ENCODE results near the gene WASL.
"Not testable (repeated sequence)": the region's sequence is repeated elsewhere in the genome, so short reads cannot be mapped to it uniquely, and the experiment has no call there.

The WASL gene

DNA sequence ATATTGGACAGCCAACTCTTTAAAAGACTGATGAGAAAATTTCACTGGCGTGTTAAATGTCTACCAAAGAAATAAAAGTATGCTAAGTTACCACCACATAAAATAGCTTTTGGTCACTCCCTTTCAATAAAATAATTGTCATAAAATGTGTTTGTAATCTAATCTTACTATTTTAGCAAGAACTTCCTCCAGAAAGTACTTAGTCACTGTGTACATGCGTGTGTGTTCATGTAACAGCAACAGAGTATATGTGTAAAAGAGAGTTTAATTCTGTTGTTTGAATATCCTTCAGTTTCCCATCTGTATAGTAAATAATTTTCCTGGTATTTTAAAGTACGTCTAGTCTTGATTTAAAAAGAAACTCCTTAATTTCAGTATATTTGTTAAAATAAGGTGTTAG is 35.0 kb upstream of the WASL start:
- TF ChIP-seq, protein P1, sequence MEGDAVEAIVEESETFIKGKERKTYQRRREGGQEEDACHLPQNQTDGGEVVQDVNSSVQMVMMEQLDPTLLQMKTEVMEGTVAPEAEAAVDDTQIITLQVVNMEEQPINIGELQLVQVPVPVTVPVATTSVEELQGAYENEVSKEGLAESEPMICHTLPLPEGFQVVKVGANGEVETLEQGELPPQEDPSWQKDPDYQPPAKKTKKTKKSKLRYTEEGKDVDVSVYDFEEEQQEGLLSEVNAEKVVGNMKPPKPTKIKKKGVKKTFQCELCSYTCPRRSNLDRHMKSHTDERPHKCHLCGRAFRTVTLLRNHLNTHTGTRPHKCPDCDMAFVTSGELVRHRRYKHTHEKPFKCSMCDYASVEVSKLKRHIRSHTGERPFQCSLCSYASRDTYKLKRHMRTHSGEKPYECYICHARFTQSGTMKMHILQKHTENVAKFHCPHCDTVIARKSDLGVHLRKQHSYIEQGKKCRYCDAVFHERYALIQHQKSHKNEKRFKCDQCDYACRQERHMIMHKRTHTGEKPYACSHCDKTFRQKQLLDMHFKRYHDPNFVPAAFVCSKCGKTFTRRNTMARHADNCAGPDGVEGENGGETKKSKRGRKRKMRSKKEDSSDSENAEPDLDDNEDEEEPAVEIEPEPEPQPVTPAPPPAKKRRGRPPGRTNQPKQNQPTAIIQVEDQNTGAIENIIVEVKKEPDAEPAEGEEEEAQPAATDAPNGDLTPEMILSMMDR (IDR thresholded peaks at IDR 0.05; ENCODE audit: control extremely low read depth, extremely low read depth, low read depth, missing control alignments): no peak
- no peak for DNase-seq (ENCODE audit: extremely low spot score)
- CTCF ChIA-PET: interaction anchor here (1.4 to 1.6 kb wide), 2 partner anchors 9 to 14 kb away, joined by 6 read pairs; no protein-coding TSS in a partner anchor
- POLR2A ChIA-PET: no interaction called here

DNA sequence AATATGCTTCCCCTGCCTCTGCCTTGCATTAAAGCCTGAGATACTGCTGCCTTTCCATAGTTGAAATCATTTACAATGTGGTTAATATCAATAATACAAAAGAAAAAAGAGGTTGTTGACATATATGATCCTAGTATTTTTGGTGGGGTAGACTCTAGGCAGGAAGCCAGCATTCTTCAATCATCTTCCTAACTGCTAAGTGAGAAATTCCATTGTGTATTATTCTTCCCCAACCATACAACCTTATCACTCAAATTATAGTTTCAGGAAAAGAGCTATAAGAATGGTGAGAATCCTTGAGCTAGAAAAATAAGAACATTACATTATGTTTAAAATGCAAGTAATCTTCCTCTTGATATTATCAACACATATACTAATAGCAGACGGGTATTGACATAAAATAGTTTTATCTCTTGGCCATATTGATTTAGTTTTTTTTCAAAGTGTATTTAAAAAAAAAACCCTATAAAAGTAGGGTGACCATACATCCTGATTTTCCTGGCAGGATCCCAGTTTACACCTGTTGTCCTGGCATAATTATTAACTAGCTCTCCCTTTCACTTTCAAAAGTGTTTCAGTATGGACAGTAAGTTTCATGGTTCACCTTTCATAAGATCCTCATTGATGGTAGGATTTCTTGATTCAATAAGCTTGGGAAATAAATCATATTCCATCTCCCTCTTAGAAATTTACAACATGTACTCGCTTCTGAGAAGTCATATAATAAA is 33.4 kb upstream of the WASL start:
- POLR2A ChIA-PET: no interaction called here
- CTCF ChIA-PET: interaction anchor here (1.1 to 1.8 kb wide), 5 partner anchors 11 to 90 kb away, joined by 3 to 6 read pairs (median 3); no protein-coding TSS in a partner anchor
- TF ChIP-seq, protein P1 (IDR thresholded peaks at IDR 0.05; ENCODE audit: control extremely low read depth, extremely low read depth, low read depth, missing control alignments): no peak
- no peak for DNase-seq (ENCODE audit: extremely low spot score)

DNA sequence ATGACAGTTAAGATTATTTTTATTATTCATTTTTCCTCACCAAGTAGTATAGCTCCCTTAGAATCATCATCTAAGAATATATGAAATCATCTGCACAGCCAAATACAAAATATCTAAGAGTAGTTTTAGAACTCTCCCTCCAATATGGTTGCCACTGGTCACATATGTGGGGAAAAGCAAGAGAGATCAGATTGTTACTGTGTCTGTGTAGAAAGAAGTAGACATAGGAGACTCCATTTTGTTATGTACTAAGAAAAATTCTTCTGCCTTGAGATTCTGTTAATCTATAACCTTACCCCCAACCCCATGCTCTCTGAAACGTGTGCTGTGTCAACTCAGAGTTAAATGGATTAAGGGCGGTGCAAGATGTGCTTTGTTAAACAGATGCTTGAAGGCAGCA is 31.7 kb upstream of the WASL start:
- CTCF ChIA-PET; DNase-seq (ENCODE audit: extremely low spot score); POLR2A ChIA-PET: not testable (repeated sequence)

DNA sequence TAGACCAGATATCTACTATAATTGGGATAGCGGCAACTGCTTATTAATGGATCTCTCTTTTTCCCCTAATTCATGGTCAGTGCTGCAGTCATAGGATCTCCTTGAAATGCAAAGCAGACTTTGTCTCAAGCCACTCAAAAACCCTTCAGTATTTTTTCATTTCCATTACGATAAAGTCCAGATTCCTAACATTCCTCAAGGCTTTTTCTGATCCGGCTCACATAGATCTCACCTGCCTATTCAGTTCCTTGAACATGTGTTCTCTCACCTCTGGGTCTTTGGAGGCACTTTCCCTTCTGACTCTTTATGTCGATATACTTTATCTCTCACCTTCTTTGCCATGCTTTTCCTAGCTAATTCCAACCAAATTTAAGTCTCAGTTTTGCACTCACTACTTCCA is 25.7 kb upstream of the WASL start:
- CTCF ChIA-PET: interaction anchor here (1.2 to 1.8 kb wide), 3 partner anchors 10 to 15 kb away, joined by 3 to 6 read pairs (median 6); no protein-coding TSS in a partner anchor
- TF ChIP-seq, protein P1 (IDR thresholded peaks at IDR 0.05; ENCODE audit: control extremely low read depth, extremely low read depth, low read depth, missing control alignments): no peak
- POLR2A ChIA-PET: no interaction called here
- no peak for DNase-seq (ENCODE audit: extremely low spot score)

DNA sequence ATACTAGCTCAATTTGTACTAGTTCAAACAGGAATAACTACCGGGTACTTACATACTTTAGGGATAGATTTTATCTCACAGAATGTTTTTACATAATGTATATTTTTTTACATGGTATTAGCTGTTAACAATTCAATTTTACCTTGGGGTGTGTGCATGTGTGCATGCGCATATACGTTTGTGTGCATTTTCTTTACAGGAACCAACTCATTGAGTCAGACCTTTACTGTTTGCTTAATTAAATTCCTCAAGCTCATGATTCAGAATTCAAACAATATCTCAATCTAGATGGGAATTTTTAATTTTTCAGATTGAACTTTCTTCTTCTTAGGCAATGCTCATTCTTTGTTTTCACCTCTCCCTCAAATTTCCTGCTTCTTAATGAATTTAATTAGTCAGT is 24.7 kb upstream of the WASL start:
- TF ChIP-seq, protein P1 (IDR thresholded peaks at IDR 0.05; ENCODE audit: control extremely low read depth, extremely low read depth, low read depth, missing control alignments): no peak
- ChIA-PET CTCF (interaction anchor here (0.8 to 1.2 kb wide), 2 partner anchors 19 to 72 kb away, joined by 3 to 5 read pairs; no protein-coding TSS in a partner anchor), POLR2A (no interaction called here)
- DNase-seq (ENCODE audit: extremely low spot score): no peak

DNA sequence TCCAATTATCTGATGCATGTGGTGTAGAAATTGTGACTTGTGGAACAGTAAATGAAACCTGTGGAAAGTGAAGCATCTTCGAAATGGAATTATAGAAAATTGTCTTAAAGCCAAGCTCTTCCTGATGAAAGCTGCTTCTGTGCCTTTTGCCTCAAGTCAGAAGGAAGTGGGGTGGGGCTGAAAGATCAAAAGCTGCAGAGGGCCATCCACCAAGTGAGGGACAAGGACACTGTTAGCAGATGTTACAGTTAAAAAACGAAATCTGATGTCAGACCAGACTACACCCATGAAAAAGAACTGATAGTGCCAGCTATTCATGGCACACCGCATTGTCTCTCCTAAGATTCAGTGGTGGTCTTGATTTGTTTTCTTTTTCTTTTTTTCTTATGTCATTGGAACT is 23.8 kb upstream of the WASL start:
- ChIA-PET CTCF (interaction anchor here (0.8 to 2.3 kb wide), 3 partner anchors 20 to 71 kb away, joined by 3 to 9 read pairs (median 5); no protein-coding TSS in a partner anchor), POLR2A (no interaction called here)
- TF ChIP-seq, protein P1 (IDR thresholded peaks at IDR 0.05; ENCODE audit: control extremely low read depth, extremely low read depth, low read depth, missing control alignments): no peak
- no peak for DNase-seq (ENCODE audit: extremely low spot score)

DNA sequence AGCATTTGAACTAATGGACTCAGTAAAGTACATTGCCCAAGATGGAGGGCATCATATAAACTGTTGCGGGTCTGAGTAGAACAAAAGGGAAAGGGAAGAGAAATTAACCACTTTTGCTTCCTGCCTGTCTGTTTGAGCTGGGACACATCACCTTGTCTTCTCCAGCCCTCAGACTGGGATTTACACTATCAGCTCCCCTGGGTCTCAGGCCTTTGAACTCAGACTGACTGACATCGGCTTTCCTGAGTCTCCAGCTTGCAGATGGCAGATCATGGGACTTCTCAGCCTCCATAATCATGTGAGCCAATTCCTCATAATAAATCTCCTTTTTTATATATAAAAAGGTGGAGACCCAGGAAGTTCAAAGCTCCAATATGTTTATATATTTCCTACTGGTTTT is 23.0 kb upstream of the WASL start:
- ChIA-PET CTCF (interaction anchor here (2.3 kb wide), 1 partner anchor 26 kb away, joined by 9 read pairs; no protein-coding TSS in a partner anchor), POLR2A (no interaction called here)
- TF ChIP-seq, protein P1 (IDR thresholded peaks at IDR 0.05; ENCODE audit: control extremely low read depth, extremely low read depth, low read depth, missing control alignments): no peak
- DNase-seq (ENCODE audit: extremely low spot score): no peak

All from GM10248 (cell line).